CD4-positive, alpha-beta memory T cell (primary cell): ENCODE data around the gene IFNL4. TPM values are rescaled to one million over a fixed set of nuclear protein-coding genes. Genes with fewer than 3 reads are reported as not detected.

Experiments
- CTCF ChIA-PET: fragments of 350-600 bp; sonication (Branson Sonifier 250); formaldehyde crosslinking; loops from one replicate; lab custom pipeline; 2021; ENCODE audit warnings: inconsistent platforms; ENCODE audit not compliant: partially characterized antibody; lab: Charles Lee
- POLR2A ChIA-PET: fragments of 350-600 bp; sonication (Branson Sonifier 250); formaldehyde crosslinking; loops from one replicate; lab custom pipeline; 2021; ENCODE audit not compliant: partially characterized antibody; lab: Charles Lee
- DNase-seq, 5 donors: peaks; one replicate each; pipeline versions ENCODE4 v3.0.0 to v3.0.0-alpha.2; 2020 to 2022; ENCODE audit warnings: mixed read lengths in 1 of 5
- H3K27ac ChIP-seq: one replicate; pipeline ENCODE4 v1.7.0; 2013; ENCODE audit warnings: low read depth, low read length
- H3K27me3 ChIP-seq: 2 replicates; pipeline ENCODE4 v1.7.0; 2013; ENCODE audit warnings: mild to moderate bottlenecking, low read length, moderate library complexity; ENCODE audit not compliant: insufficient read depth
- H3K36me3 ChIP-seq: 2 replicates; pipeline ENCODE4 v1.7.0; 2013; ENCODE audit warnings: mild to moderate bottlenecking, low read length, moderate library complexity; ENCODE audit not compliant: insufficient read depth
- H3K4me1 ChIP-seq: 2 replicates; pipeline ENCODE4 v1.7.0; 2013; ENCODE audit warnings: mild to moderate bottlenecking, low read length, moderate library complexity; ENCODE audit not compliant: insufficient read depth
- H3K4me3 ChIP-seq, 2 donors: one replicate each; pipeline ENCODE4 v1.7.0; 2013; ENCODE audit warnings: low read length in 2 of 2, mild to moderate bottlenecking in 1 of 2
- H3K9me3 ChIP-seq, 2 donors: one replicate each; pipeline ENCODE4 v1.7.0; 2013; ENCODE audit warnings: low read length in 2 of 2, control low read depth in 1 of 2; ENCODE audit not compliant: control insufficient read depth in 1 of 2
- H3K27ac Mint-ChIP-seq, 7 donors: one replicate each; pipeline ENCODE4 v1.8.0; 2020 to 2021; ENCODE audit warnings: mixed read lengths in 7 of 7, mild to moderate bottlenecking in 6 of 7, inconsistent platforms in 3 of 7, moderate library complexity in 3 of 7
- H3K27me3 Mint-ChIP-seq, 2 donors: one replicate each; pipeline ENCODE4 v1.8.0; 2020 to 2021; ENCODE audit warnings: mixed read lengths in 2 of 2
- H3K36me3 Mint-ChIP-seq, 2 donors: one replicate each; pipeline ENCODE4 v1.8.0; 2020 to 2021; ENCODE audit warnings: mixed read lengths in 2 of 2, inconsistent platforms in 1 of 2, mild to moderate bottlenecking in 1 of 2
- H3K4me1 Mint-ChIP-seq, 4 donors: one replicate each; pipeline ENCODE4 v1.8.0; 2020 to 2021; ENCODE audit warnings: mixed read lengths in 4 of 4, mild to moderate bottlenecking in 1 of 4
- H3K4me3 Mint-ChIP-seq, 8 donors: one replicate each; pipeline ENCODE4 v1.8.0; 2020 to 2021; ENCODE audit warnings: mixed read lengths in 8 of 8, mild to moderate bottlenecking in 7 of 8, moderate library complexity in 6 of 8, inconsistent platforms in 3 of 8
- H3K9me3 Mint-ChIP-seq, 8 donors: one replicate each; pipeline ENCODE4 v1.8.0; 2020 to 2021; ENCODE audit warnings: mixed read lengths in 8 of 8, mild to moderate bottlenecking in 5 of 8, inconsistent platforms in 3 of 8, moderate library complexity in 1 of 8
- intact Hi-C: fragments of 100-400 bp; cut with micrococcal nuclease; formaldehyde crosslinking; loops from one replicate; pipeline ENCODE4 v1.15.1; 2023
- polyA plus RNA-seq, 2 donors: library from polyadenylated mRNA; unstranded; fragments of 300-500 nt; fragmentation: Illumina TruSeq; gene quantifications; one replicate each; pipeline ENCODE4 v1.2.3, GENCODE V29; 2021
- total RNA-seq, 2 experiments: library from RNA; stranded (reverse); gene quantifications; one replicate each; pipeline ENCODE4 v1.2.3, GENCODE V29; 2021

IFNL4 gene
- total and polyA plus RNA-seq, 4 experiments from 2014 or later, result not detected

DNA sequence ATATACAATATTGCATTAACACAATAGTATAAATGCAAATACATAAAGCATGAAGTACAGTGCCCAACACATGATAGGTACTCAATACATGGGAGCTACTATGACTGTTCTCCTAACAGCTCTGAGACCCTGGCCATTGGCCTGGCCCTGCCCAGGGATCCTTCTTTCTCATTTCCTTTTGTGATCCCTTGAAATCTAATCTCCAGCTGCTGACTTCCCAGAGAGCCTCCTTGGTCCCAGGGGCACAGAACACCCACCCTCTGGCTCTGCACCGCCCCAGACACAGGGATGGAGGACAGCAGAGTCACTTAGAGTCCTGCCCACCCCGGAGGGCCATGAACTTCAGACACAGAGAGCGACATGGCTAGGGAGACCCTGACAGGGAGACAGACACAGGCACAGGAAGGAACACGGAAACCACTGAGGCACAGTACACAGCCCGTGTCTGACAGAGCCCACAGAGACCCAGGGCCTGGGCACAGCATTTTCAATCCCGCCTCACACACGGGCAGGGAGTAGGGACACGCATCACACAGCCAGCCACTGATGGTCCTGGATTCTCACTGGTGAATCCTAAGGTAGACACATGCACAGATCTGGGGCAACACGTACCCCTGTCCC is 40.4 kb downstream of the IFNL4 start:
- no peak overlapping the region for H3K27ac Mint-ChIP-seq
- H3K36me3 Mint-ChIP-seq, result no peaks in the 10 kb centered on the region
- intact Hi-C loops, result no loop called here
- H3K4me1 Mint-ChIP-seq, result no peaks in the 10 kb centered on the region
- Histone ChIP-seq H3K27me3 (no peaks in the 10 kb centered on the region), H3K9me3 (no peaks in the 10 kb centered on the region), H3K4me1 (no peaks in the 10 kb centered on the region), H3K27ac (no peak overlapping the region), H3K36me3 (no peaks in the 10 kb centered on the region), H3K4me3 (no peak overlapping the region)
- ChIA-PET POLR2A (no interaction called here), CTCF (no interaction called here)
- no peak overlapping the region for H3K4me3 Mint-ChIP-seq
- no peaks in the 10 kb centered on the region for H3K9me3 Mint-ChIP-seq
- H3K27me3 Mint-ChIP-seq, result peaks cover 9 to 13% of the 10 kb centered on the region in 2 donors
- no peak for DNase-seq

DNA sequence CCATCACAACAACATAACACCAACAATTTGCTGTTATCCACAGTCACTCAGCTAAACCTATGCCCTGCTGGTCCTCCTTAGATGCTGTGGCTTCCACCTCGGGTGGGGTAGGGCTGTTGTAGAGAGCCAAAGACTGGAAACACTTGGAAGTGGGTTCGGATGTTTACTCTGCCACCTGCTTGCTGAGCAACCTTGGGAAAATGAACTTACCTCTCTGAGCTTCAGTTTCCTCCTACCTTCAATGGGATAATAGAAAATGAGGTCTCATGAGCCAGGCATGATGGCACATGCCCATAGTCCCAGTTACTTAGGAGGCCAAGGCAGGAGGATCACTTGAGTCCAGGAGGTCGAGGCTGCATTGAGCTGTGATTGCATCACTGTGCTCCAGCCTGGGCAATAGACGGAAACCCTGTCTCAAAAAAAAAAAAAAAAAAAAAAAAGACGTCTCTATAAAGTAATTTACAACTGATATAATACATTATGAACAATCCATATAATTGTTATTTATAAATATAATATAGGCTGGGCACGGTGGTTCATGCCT is 41.3 kb downstream of the IFNL4 start:
- H3K27me3 Mint-ChIP-seq, result peaks cover 16 to 19% of the 10 kb centered on the region in 2 donors

DNA sequence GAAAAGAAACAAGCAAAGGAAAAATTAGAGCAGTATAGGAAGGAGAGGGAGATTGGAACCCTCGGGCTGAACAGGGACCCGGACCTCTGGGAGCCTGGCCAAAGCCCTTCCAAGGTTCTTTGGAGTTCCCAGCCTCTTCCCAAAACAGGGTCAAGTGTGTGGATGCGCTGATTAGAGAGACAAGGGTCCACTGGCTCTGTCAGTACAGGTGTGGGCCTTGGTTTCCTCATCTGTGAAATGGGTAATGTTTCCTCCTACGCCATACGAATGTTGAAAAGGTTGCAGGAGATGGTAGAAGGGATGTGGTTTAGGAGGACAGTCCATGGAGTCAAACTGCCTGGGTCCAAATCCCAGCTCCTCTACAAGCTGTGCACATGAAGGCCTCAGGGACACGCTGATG is 42.5 kb downstream of the IFNL4 start:
- no peaks in the 10 kb centered on the region for H3K4me1 Mint-ChIP-seq
- Histone ChIP-seq H3K4me3 (no peak overlapping the region), H3K36me3 (no peaks in the 10 kb centered on the region), H3K4me1 (no peaks in the 10 kb centered on the region), H3K27ac (no peak overlapping the region), H3K27me3 (peaks cover 6% of the 10 kb centered on the region), H3K9me3 (no peaks in the 10 kb centered on the region)
- no peaks in the 10 kb centered on the region for H3K9me3 Mint-ChIP-seq
- ChIA-PET POLR2A (no interaction called here), CTCF (no interaction called here)
- H3K27ac Mint-ChIP-seq, result no peak overlapping the region
- H3K36me3 Mint-ChIP-seq, result no peaks in the 10 kb centered on the region
- H3K27me3 Mint-ChIP-seq, result peaks cover 24 to 28% of the 10 kb centered on the region in 2 donors
- DNase-seq, result no peak
- intact Hi-C loops, result no loop called here
- no peak overlapping the region for H3K4me3 Mint-ChIP-seq

More for the DNA sequence above, 41.3 kb downstream of the IFNL4 start:
- no peaks in the 10 kb centered on the region for H3K36me3 Mint-ChIP-seq
- H3K9me3 Mint-ChIP-seq, result no peaks in the 10 kb centered on the region
- no peak overlapping the region for H3K27ac Mint-ChIP-seq
- no peak overlapping the region for H3K4me3 Mint-ChIP-seq
- H3K36me3 ChIP-seq, result no peaks in the 10 kb centered on the region
- ChIA-PET POLR2A (no interaction called here), CTCF (no interaction called here)
- H3K4me3 ChIP-seq, result no peak overlapping the region
- no peaks in the 10 kb centered on the region for H3K9me3 ChIP-seq
- H3K27ac ChIP-seq, result no peak overlapping the region
- peaks cover 6% of the 10 kb centered on the region for H3K27me3 ChIP-seq
- intact Hi-C loops, result no loop called here
- DNase-seq, result no peak
- H3K4me1 ChIP-seq, result no peaks in the 10 kb centered on the region
- no peaks in the 10 kb centered on the region for H3K4me1 Mint-ChIP-seq

DNA sequence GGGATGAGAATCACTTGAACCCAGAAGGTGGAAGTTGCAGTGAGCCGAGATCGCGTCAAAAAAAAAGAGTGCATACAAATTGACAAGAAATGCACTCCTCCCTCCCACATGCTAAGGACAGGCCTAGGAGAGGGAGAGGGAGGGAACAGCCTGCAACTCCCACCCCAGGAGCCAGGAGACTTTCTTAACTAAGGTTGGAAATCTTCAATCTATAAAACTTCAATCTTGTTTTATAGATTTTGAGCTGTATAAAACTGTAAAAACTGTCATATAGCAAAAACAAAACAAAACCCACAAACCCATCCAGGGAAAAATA is 43.2 kb downstream of the IFNL4 start:
- H3K36me3 ChIP-seq, result no peaks in the 10 kb centered on the region
- H3K27me3 ChIP-seq, result peaks cover 6% of the 10 kb centered on the region
- H3K4me1 ChIP-seq, result no peaks in the 10 kb centered on the region
- no peak overlapping the region for H3K4me3 ChIP-seq
- CTCF ChIA-PET, result no interaction called here
- H3K27ac Mint-ChIP-seq, result no peak overlapping the region
- POLR2A ChIA-PET, result no interaction called here
- intact Hi-C loops, result no loop called here
- no peak overlapping the region for H3K4me3 Mint-ChIP-seq
- H3K4me1 Mint-ChIP-seq, result peaks cover 0 to 4% (median 0%) of the 10 kb centered on the region in 4 donors
- DNase-seq, result no peak
- H3K36me3 Mint-ChIP-seq, result no peaks in the 10 kb centered on the region
- no peak overlapping the region for H3K27ac ChIP-seq
- no peaks in the 10 kb centered on the region for H3K9me3 Mint-ChIP-seq
- H3K9me3 ChIP-seq, result no peaks in the 10 kb centered on the region
- peaks cover 30 to 31% of the 10 kb centered on the region in 2 donors for H3K27me3 Mint-ChIP-seq

DNA sequence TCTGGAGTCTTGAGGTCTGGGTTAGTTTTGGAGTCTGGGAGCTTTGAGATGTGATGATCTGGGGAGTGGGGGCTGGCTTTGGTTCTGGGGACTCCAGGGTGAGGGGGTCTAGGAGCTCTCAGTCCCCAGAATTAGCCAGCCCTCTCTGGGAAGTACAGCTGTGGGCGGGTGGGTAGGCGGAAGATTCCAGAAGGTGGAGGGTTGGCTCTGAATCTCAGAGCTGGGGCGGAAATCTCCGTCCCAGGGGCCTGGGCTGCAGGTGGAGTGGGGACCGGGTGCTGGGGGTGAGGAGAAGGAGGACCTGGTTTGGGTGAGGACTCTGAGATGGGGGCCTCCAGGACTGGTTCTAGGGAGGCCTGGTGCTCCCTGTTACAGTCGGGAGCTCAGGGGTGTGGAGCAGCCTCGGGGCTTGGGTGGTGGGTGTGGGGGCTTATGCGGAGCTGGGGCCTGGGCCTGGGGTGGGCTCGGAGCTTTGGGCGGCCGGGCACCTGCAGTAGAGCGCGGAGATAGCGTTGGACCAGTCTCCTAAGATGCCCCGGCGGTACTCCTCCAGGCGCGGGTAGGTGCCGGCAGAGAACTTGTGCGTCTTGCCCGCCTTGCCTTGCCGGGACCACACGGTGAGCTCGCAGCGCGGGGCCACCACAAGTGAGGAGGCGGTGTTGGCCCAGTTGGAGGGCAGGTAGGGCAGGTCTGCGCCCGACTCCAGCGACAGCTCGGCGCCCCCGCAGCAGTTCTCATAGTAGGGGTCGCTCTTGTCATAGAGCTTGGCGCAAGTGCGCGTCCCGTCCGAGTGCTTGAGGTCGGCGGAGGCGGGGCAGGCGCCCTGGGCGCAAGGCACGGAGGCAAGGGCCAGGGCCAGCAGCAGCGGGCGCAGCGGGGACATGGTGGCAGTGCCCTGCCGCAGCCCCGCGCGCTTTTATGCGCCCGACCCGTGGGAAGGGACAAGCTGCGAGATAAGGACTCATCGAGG is 45.0 kb downstream of the IFNL4 start, which contains the start of gene SYCN:
Gene SYCN (minus strand): TSS at position 892 of the 970 bp plus-strand sequence. CDS start 9 bp downstream, at position 883.
- no peak within 1 kb of the TSS for H3K4me3 ChIP-seq
- no peak for DNase-seq
- intact Hi-C loops, result no loop called here
- ChIA-PET POLR2A (no interaction called here), CTCF (interaction anchor here (1.3 kb wide), 1 partner anchor 124 kb away, joined by 3 read pairs; no protein-coding TSS in a partner anchor)
- no peaks in the 10 kb centered on the region for H3K4me1 ChIP-seq
- Mint-ChIP-seq H3K27me3 (peaks cover 35% of the 10 kb centered on the region in 2 donors), H3K4me3 (peak within 1 kb of the TSS in 1 of 8 donors; percentile 20), H3K36me3 (no peaks in the 10 kb centered on the region), H3K9me3 (no peaks in the 10 kb centered on the region), H3K27ac (no peak within 1 kb of the TSS), H3K4me1 (peaks cover 0 to 4% (median 0%) of the 10 kb centered on the region in 4 donors)
- no peaks in the 10 kb centered on the region for H3K36me3 ChIP-seq
- peaks cover 6% of the 10 kb centered on the region for H3K27me3 ChIP-seq
- no peak within 1 kb of the TSS for H3K27ac ChIP-seq
- no peaks in the 10 kb centered on the region for H3K9me3 ChIP-seq

DNA sequence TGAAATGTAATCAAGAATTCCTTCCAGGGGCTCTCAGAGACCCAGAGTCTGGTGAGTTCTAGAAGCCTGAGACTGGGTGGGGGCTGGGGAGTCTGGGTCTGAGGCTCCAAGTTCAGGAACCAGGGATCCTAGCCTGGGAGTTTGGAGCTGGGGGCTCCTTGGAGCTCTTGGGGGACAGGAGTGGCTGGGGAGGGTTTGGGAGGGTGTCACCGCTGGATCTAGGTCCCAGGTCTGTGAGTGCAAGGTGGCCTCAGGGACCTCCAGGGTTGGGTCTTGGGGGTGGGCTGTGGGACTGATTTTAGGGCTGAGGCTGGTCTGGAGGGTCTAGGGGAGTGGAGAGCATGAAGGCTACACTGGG is 45.7 kb downstream of the IFNL4 start:
- no peaks in the 10 kb centered on the region for H3K36me3 ChIP-seq
- no peak for DNase-seq

DNA sequence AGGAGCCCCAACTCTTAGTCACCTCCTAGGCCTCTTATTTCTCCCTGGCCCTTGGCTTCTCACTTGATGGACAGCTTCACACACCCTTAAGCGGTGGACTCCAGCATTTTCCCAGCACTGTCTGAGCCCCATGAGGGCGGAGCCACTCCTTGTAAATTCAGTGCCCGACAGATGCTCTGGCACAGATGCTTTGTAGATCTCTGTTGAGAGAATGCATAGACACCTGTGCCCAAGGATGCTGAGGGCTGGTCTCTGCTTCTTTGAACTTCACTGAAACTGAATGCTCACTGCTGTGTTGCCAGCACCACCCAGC is 47.9 kb downstream of the IFNL4 start:
- Histone ChIP-seq H3K27ac (no peak overlapping the region), H3K4me3 (no peak overlapping the region), H3K36me3 (no peaks in the 10 kb centered on the region), H3K9me3 (no peaks in the 10 kb centered on the region), H3K27me3 (peaks cover 12% of the 10 kb centered on the region), H3K4me1 (peaks cover 15% of the 10 kb centered on the region)
- ChIA-PET POLR2A (no interaction called here), CTCF (no interaction called here)
- H3K27ac Mint-ChIP-seq, result no peak overlapping the region
- H3K36me3 Mint-ChIP-seq, result no peaks in the 10 kb centered on the region
- DNase-seq, result no peak
- H3K27me3 Mint-ChIP-seq, result peaks cover 38 to 45% of the 10 kb centered on the region in 2 donors
- H3K4me3 Mint-ChIP-seq, result no peak overlapping the region
- peaks cover 7 to 22% (median 13%) of the 10 kb centered on the region in 4 donors for H3K4me1 Mint-ChIP-seq
- H3K9me3 Mint-ChIP-seq, result no peaks in the 10 kb centered on the region
- intact Hi-C loops, result no loop called here

More for the DNA sequence above, 45.7 kb downstream of the IFNL4 start:
- H3K4me3 Mint-ChIP-seq, result no peak overlapping the region
- Histone ChIP-seq H3K27me3 (peaks cover 8% of the 10 kb centered on the region), H3K4me1 (no peaks in the 10 kb centered on the region), H3K4me3 (no peak overlapping the region), H3K27ac (no peak overlapping the region), H3K9me3 (no peaks in the 10 kb centered on the region)
- H3K27me3 Mint-ChIP-seq, result peaks cover 35 to 41% of the 10 kb centered on the region in 2 donors
- H3K4me1 Mint-ChIP-seq, result peaks cover 0 to 4% (median 0%) of the 10 kb centered on the region in 4 donors
- no peak overlapping the region for H3K27ac Mint-ChIP-seq
- POLR2A ChIA-PET, result no interaction called here
- no peaks in the 10 kb centered on the region for H3K36me3 Mint-ChIP-seq
- intact Hi-C loops, result no loop called here
- no peaks in the 10 kb centered on the region for H3K9me3 Mint-ChIP-seq
- CTCF ChIA-PET, result interaction anchor here (1.3 kb wide), 1 partner anchor 124 kb away, joined by 3 read pairs; no protein-coding TSS in a partner anchor
